Measurements from ENCODE around the gene ACKR3. TPM values are rescaled to one million over a fixed set of nuclear protein-coding genes. Genes with fewer than 3 reads are reported as not detected.

Gene ACKR3
- total RNA-seq, 1 experiment from 2014 or later = 3.9 TPM

DNA sequence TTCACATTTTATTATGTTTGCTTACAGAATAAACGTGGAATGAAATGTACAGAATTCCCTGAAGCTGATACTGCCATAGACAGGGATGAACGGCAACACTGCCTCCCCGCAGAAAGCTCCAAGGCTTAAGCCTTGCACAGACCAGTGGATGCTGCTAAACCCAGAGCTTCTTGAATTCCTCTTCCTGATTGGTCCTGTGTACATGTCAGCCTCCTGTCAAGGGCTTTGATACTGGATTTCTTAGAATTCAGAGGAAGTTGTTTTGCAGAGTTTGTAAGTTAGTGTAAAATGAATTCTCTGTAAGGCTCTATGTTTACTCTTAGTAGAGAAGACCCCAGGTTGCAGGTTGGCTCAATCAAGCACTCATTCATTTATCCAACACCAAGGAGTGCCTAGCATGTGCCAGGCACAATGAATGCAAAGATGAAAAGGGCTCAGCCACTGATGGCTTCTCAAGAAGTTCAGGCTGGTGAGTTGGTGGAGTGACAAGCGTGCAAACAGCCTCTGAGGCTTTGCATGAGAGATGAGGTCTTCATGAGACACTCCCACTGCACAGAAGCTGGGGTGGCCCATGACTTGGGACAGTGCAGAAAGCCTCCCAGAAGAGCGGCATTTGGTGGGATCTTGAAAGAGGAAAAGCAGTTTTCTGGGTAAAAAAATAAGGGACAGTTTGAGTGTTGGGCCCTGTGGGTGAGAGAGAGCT, 50.4 kb downstream of the ACKR3 start:
- TF ChIP-seq, protein P1, sequence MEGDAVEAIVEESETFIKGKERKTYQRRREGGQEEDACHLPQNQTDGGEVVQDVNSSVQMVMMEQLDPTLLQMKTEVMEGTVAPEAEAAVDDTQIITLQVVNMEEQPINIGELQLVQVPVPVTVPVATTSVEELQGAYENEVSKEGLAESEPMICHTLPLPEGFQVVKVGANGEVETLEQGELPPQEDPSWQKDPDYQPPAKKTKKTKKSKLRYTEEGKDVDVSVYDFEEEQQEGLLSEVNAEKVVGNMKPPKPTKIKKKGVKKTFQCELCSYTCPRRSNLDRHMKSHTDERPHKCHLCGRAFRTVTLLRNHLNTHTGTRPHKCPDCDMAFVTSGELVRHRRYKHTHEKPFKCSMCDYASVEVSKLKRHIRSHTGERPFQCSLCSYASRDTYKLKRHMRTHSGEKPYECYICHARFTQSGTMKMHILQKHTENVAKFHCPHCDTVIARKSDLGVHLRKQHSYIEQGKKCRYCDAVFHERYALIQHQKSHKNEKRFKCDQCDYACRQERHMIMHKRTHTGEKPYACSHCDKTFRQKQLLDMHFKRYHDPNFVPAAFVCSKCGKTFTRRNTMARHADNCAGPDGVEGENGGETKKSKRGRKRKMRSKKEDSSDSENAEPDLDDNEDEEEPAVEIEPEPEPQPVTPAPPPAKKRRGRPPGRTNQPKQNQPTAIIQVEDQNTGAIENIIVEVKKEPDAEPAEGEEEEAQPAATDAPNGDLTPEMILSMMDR (IDR thresholded peaks at IDR 0.05; ENCODE audit: insufficient read depth in 1 of 2, low read depth in 1 of 2, low read length in 1 of 2, severe bottlenecking in 1 of 2, unreplicated experiment in 1 of 2) = no peak
- ChIA-PET CTCF (no interaction called here), POLR2A (no interaction called here)
- no peak for DNase-seq
- Histone ChIP-seq H3K36me3 (ENCODE audit: control insufficient read depth, insufficient read depth, low read length) (no peaks in the 10 kb centered on the region), H3K4me1 (no peaks in the 10 kb centered on the region), H3K9me3 (no peaks in the 10 kb centered on the region), H3K4me3 (ENCODE audit: low read depth, low read length) (no peak overlapping the region), H3K27me3 (replicated peaks; ENCODE audit: control insufficient read depth, insufficient read depth, low read length) (no peaks in the 10 kb centered on the region)
- Mint-ChIP-seq H3K27ac (ENCODE audit: unreplicated experiment) (no peak overlapping the region), H3K4me1 (ENCODE audit: low read depth, unreplicated experiment) (no peaks in the 10 kb centered on the region), H3K36me3 (ENCODE audit: insufficient read depth, unreplicated experiment) (no peaks in the 10 kb centered on the region), H3K27me3 (ENCODE audit: insufficient read depth, unreplicated experiment) (peaks cover 5% of the 10 kb centered on the region), H3K4me3 (ENCODE audit: unreplicated experiment) (no peak overlapping the region), H3K9me3 (ENCODE audit: unreplicated experiment) (no peaks in the 10 kb centered on the region)
- intact Hi-C loops (cut with micrococcal nuclease; ENCODE audit: unreplicated experiment) = no loop called here
- BruUV-seq (replicated peaks) = no TSS peak

DNA sequence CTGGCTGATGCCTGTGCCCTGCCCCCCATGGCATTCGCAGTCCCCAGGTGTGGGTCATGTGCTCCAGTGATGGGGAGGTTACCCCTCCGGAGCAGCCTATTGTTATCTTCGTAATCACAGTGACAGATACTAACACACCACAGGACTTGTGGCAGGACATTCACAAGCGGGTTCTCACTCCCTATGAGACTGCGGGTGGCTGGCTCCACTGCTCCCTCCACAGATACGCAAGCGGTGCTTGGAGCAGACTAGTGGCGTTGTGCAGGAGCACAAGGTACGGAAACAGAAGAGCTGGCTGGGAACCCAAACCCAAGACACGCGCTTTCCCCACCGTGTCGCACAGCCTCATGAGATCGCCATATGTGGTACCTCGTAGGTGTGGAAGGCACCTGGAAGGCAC, 52.2 kb downstream of the ACKR3 start:
- no peak overlapping the region for H3K4me3 ChIP-seq (ENCODE audit: low read depth, low read length)
- BruUV-seq (replicated peaks) = no TSS peak
- no peaks in the 10 kb centered on the region for H3K4me1 ChIP-seq
- Mint-ChIP-seq H3K4me1 (ENCODE audit: low read depth, unreplicated experiment) (no peaks in the 10 kb centered on the region), H3K36me3 (ENCODE audit: insufficient read depth, unreplicated experiment) (no peaks in the 10 kb centered on the region), H3K27ac (ENCODE audit: unreplicated experiment) (no peak overlapping the region), H3K27me3 (ENCODE audit: insufficient read depth, unreplicated experiment) (peaks cover 3% of the 10 kb centered on the region), H3K4me3 (ENCODE audit: unreplicated experiment) (no peak overlapping the region), H3K9me3 (ENCODE audit: unreplicated experiment) (no peaks in the 10 kb centered on the region)
- no peaks in the 10 kb centered on the region for H3K9me3 ChIP-seq
- POLR2A ChIA-PET = no interaction called here
- TF ChIP-seq, protein P1 (IDR thresholded peaks at IDR 0.05; ENCODE audit: insufficient read depth in 1 of 2, low read depth in 1 of 2, low read length in 1 of 2, severe bottlenecking in 1 of 2, unreplicated experiment in 1 of 2) = no peak
- intact Hi-C loops (cut with micrococcal nuclease; ENCODE audit: unreplicated experiment) = no loop called here
- CTCF ChIA-PET = no interaction called here
- no peaks in the 10 kb centered on the region for H3K36me3 ChIP-seq (ENCODE audit: control insufficient read depth, insufficient read depth, low read length)
- H3K27me3 ChIP-seq (replicated peaks; ENCODE audit: control insufficient read depth, insufficient read depth, low read length) = no peaks in the 10 kb centered on the region
- no peak for DNase-seq

DNA sequence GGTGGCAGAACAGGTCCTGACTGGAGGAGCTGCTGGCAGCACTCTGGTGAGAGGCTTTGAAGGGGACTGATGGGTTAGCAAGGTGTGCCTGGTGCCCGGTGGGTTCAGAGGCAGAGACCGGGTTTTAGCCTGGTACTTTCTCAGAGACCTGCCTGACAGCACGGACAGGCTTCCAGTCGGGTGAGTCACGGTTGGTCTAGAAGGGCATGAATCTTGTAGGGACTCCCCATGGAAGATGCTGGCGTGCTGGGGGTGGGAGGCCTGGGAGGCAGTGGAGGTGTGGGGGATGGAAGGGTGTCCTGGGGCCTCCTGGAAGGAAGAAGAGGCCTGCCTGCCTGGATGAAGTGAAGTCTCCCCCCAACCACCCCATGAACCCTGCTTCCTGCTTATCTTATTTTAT, 52.6 kb downstream of the ACKR3 start:
- Mint-ChIP-seq H3K4me1 (ENCODE audit: low read depth, unreplicated experiment) (no peaks in the 10 kb centered on the region), H3K27me3 (ENCODE audit: insufficient read depth, unreplicated experiment) (peaks cover 3% of the 10 kb centered on the region), H3K36me3 (ENCODE audit: insufficient read depth, unreplicated experiment) (no peaks in the 10 kb centered on the region), H3K9me3 (ENCODE audit: unreplicated experiment) (no peaks in the 10 kb centered on the region), H3K4me3 (ENCODE audit: unreplicated experiment) (no peak overlapping the region), H3K27ac (ENCODE audit: unreplicated experiment) (no peak overlapping the region)
- ChIA-PET POLR2A (no interaction called here), CTCF (no interaction called here)
- H3K9me3 ChIP-seq = no peaks in the 10 kb centered on the region
- BruUV-seq (replicated peaks) = no TSS peak
- no peaks in the 10 kb centered on the region for H3K36me3 ChIP-seq (ENCODE audit: control insufficient read depth, insufficient read depth, low read length)
- no peaks in the 10 kb centered on the region for H3K27me3 ChIP-seq (replicated peaks; ENCODE audit: control insufficient read depth, insufficient read depth, low read length)
- no peaks in the 10 kb centered on the region for H3K4me1 ChIP-seq
- DNase-seq = no peak
- TF ChIP-seq, protein P1 (IDR thresholded peaks at IDR 0.05; ENCODE audit: insufficient read depth in 1 of 2, low read depth in 1 of 2, low read length in 1 of 2, severe bottlenecking in 1 of 2, unreplicated experiment in 1 of 2) = no peak
- no peak overlapping the region for H3K4me3 ChIP-seq (ENCODE audit: low read depth, low read length)
- intact Hi-C loops (cut with micrococcal nuclease; ENCODE audit: unreplicated experiment) = no loop called here

All from Caco-2 (cell line).